Epithelial cell of esophagus (primary cell): Measurements from ENCODE around the gene HFM1.
A peak's percentile ranks its signal among the peaks of the same experiment; 100 is the strongest.

Experiments used
- DNase-seq: peaks from one replicate; pipeline ENCODE4 v3.0.0; 2010; ENCODE audit warnings: low read depth
- H3K4me3 ChIP-seq: 2 replicates; pipeline ENCODE4 v1.5.1; 2011; ENCODE audit warnings: mild to moderate bottlenecking, low read length, control low read depth
- CTCF ChIP-seq: IDR thresholded peaks from 2 replicates; pipeline ENCODE4 v1.5.1; 2011; ENCODE audit warnings: low read depth, mild to moderate bottlenecking, low read length, control low read depth, inconsistent platforms; ENCODE audit not compliant: insufficient read depth; ENCODE audit errors: missing control alignments

Gene HFM1

GRCh38 chr1:91243171-91243570, 161.5 kb downstream of the HFM1 start:
- no peak for DNase-seq
- H3K4me3 ChIP-seq = no peak overlapping the region
- no peak for TF ChIP-seq CTCF

GRCh38 chr1:91234181-91234580, 170.5 kb downstream of the HFM1 start:
- no peak overlapping the region for H3K4me3 ChIP-seq
- no peak for DNase-seq
- TF ChIP-seq CTCF = no peak

GRCh38 chr1:91226741-91227140, 177.9 kb downstream of the HFM1 start:
- no peak overlapping the region for H3K4me3 ChIP-seq
- DNase-seq = peak; percentile 67
- no peak for TF ChIP-seq CTCF

- TF ChIP-seq CTCF = no peak
- H3K4me3 ChIP-seq = no peak overlapping the region
- no peak for DNase-seq
These were observed 179.8 kb downstream of the HFM1 start for GRCh38 chr1:91224878-91225277.

- no peak for DNase-seq
- no peak overlapping the region for H3K4me3 ChIP-seq
- TF ChIP-seq CTCF = no peak
These were observed 183.6 kb downstream of the HFM1 start for GRCh38 chr1:91221017-91221416.

- no peak overlapping the region for H3K4me3 ChIP-seq
- no peak for TF ChIP-seq CTCF
- no peak for DNase-seq
These were observed 186.7 kb downstream of the HFM1 start for GRCh38 chr1:91217911-91218310.
